H9 (cell line): Measurements from ENCODE around the gene STRADA. TPM values are rescaled to one million over a fixed set of nuclear protein-coding genes. Genes with fewer than 3 reads are reported as not detected.

Experiments
- DNase-seq: peaks from one replicate; pipeline ENCODE4 v3.0.0-alpha.2; 2017
- H2AFZ ChIP-seq: one replicate; pipeline ENCODE4 v1.6.1; 2013; ENCODE audit warnings: mild to moderate bottlenecking, low read length, control low read depth, moderate library complexity
- H2AK5ac ChIP-seq: 2 replicates; pipeline ENCODE4 v1.6.1; 2013; ENCODE audit warnings: low read length, control low read depth, mixed read lengths; ENCODE audit not compliant: insufficient read length
- H2BK120ac ChIP-seq: one replicate; pipeline ENCODE4 v1.6.1; 2013; ENCODE audit warnings: low read depth, mild to moderate bottlenecking, low read length, control low read depth, inconsistent platforms; ENCODE audit not compliant: poor library complexity, severe bottlenecking
- H2BK12ac ChIP-seq: 2 replicates; pipeline ENCODE4 v1.6.1; 2013; ENCODE audit warnings: low read length, control low read depth, mixed read lengths, low read depth; ENCODE audit not compliant: insufficient read length
- H2BK15ac ChIP-seq: 2 replicates; pipeline ENCODE4 v1.6.1; 2013; ENCODE audit warnings: low read depth, low read length, control low read depth
- H2BK20ac ChIP-seq: one replicate; pipeline ENCODE4 v1.6.1; 2013; ENCODE audit warnings: low read depth, mild to moderate bottlenecking, low read length, control low read depth, inconsistent platforms; ENCODE audit not compliant: poor library complexity, severe bottlenecking
- H2BK5ac ChIP-seq: 2 replicates; pipeline ENCODE4 v1.6.1; 2013; ENCODE audit warnings: low read length, control low read depth, mixed read lengths; ENCODE audit not compliant: insufficient read length
- H3K14ac ChIP-seq: 2 replicates; pipeline ENCODE4 v1.6.1; 2013; ENCODE audit warnings: low read length, control low read depth; ENCODE audit not compliant: insufficient read depth
- H3K18ac ChIP-seq: 2 replicates; pipeline ENCODE4 v1.6.1; 2013; ENCODE audit warnings: low read depth, mild to moderate bottlenecking, mixed read lengths, low read length, control low read depth; ENCODE audit not compliant: insufficient read length
- H3K23ac ChIP-seq: 2 replicates; pipeline ENCODE4 v1.6.1; 2013; ENCODE audit warnings: low read length, control low read depth, mixed read lengths, low read depth; ENCODE audit not compliant: insufficient read length
- H3K23me2 ChIP-seq: 2 replicates; pipeline ENCODE4 v1.6.1; 2013; ENCODE audit warnings: low read depth, mild to moderate bottlenecking, mixed read lengths, low read length, control low read depth; ENCODE audit not compliant: insufficient read length, poor library complexity, severe bottlenecking
- H3K27ac ChIP-seq: 2 replicates; pipeline ENCODE4 v1.5.1; 2013; ENCODE audit warnings: low read length, control low read depth, mixed read lengths, low read depth; ENCODE audit not compliant: insufficient read length
- H3K27me3 ChIP-seq: 2 replicates; pipeline ENCODE4 v1.6.1; 2013; ENCODE audit warnings: low read length, control low read depth, inconsistent platforms; ENCODE audit not compliant: insufficient read depth
- H3K4ac ChIP-seq: 2 replicates; pipeline ENCODE4 v1.6.1; 2013; ENCODE audit warnings: low read depth, mild to moderate bottlenecking, control low read depth, inconsistent platforms, low read length, moderate library complexity
- H3K4me1 ChIP-seq: 2 replicates; pipeline ENCODE4 v1.6.1; 2013; ENCODE audit warnings: low read length, control low read depth, inconsistent platforms; ENCODE audit not compliant: insufficient read depth
- H3K4me2 ChIP-seq: 2 replicates; pipeline ENCODE4 v1.6.1; 2013; ENCODE audit warnings: low read length, control low read depth, mixed read lengths; ENCODE audit not compliant: insufficient read length, insufficient read depth
- H3K56ac ChIP-seq: 2 replicates; pipeline ENCODE4 v1.6.1; 2013; ENCODE audit warnings: low read depth, mild to moderate bottlenecking, mixed read lengths, low read length, control low read depth; ENCODE audit not compliant: insufficient read length
- H3K79me1 ChIP-seq: 2 replicates; pipeline ENCODE4 v1.6.1; 2013; ENCODE audit warnings: low read depth, mild to moderate bottlenecking, moderate library complexity, low read length, control low read depth, inconsistent platforms; ENCODE audit not compliant: insufficient read depth, poor library complexity, severe bottlenecking
- H3K79me2 ChIP-seq: 2 replicates; pipeline ENCODE4 v1.6.1; 2013; ENCODE audit warnings: low read length, control low read depth, inconsistent platforms; ENCODE audit not compliant: insufficient read depth
- H3K9ac ChIP-seq: 2 replicates; pipeline ENCODE4 v1.6.1; 2013; ENCODE audit warnings: low read length, control low read depth, mixed read lengths; ENCODE audit not compliant: insufficient read length; ENCODE audit errors: extremely low read depth
- H3K9me3 ChIP-seq: one replicate; pipeline ENCODE4 v1.6.1; 2013; ENCODE audit warnings: low read depth, low read length, inconsistent platforms; ENCODE audit not compliant: control insufficient read depth
- H3T11ph ChIP-seq: one replicate; pipeline ENCODE4 v1.6.1; 2013; ENCODE audit warnings: mild to moderate bottlenecking, low read length, control low read depth, inconsistent platforms
- H4K20me1 ChIP-seq: one replicate; pipeline ENCODE4 v1.6.1; 2013; ENCODE audit not compliant: control insufficient read depth, insufficient read length, insufficient read depth
- H4K5ac ChIP-seq: 2 replicates; pipeline ENCODE4 v1.6.1; 2013; ENCODE audit warnings: low read depth, mild to moderate bottlenecking, mixed read lengths, low read length, control low read depth; ENCODE audit not compliant: insufficient read length
- H4K8ac ChIP-seq: replicated peaks from 2 replicates; pipeline ENCODE4 v1.6.1; 2013; ENCODE audit warnings: low read length, control low read depth, mixed read lengths, low read depth; ENCODE audit not compliant: insufficient read length
- H4K91ac ChIP-seq: 2 replicates; pipeline ENCODE4 v1.6.1; 2013; ENCODE audit warnings: low read depth, mild to moderate bottlenecking, moderate library complexity, mixed read lengths, low read length, control low read depth; ENCODE audit not compliant: insufficient read length
- H3K27ac Mint-ChIP-seq, 3 experiments: 2 replicates in 2 of 3; 3 replicates in 1 of 3; pipeline ENCODE4 v1.8.0; 2020 to 2021; ENCODE audit warnings: mixed read lengths in 3 of 3, mild to moderate bottlenecking in 1 of 3, moderate library complexity in 1 of 3
- H3K27me3 Mint-ChIP-seq: 2 replicates; pipeline ENCODE4 v1.8.0; 2021; ENCODE audit warnings: low read depth, mild to moderate bottlenecking, moderate library complexity, mixed read lengths
- H3K36me3 Mint-ChIP-seq, 3 experiments: 2 replicates in 2 of 3; 3 replicates in 1 of 3; pipeline ENCODE4 v1.8.0; 2020 to 2021; ENCODE audit warnings: low read depth in 3 of 3, mixed read lengths in 3 of 3; ENCODE audit not compliant: insufficient read depth in 1 of 3
- H3K4me1 Mint-ChIP-seq, 2 experiments: 2 replicates each; pipeline ENCODE4 v1.8.0; 2020; ENCODE audit warnings: mixed read lengths in 2 of 2
- H3K4me3 Mint-ChIP-seq, 2 experiments: 2 replicates in 1 of 2; 3 replicates in 1 of 2; pipeline ENCODE4 v1.8.0; 2020 to 2021; ENCODE audit warnings: mild to moderate bottlenecking in 2 of 2, mixed read lengths in 2 of 2, moderate library complexity in 1 of 2
- H3K9me3 Mint-ChIP-seq, 2 experiments: 2 replicates in 1 of 2; 3 replicates in 1 of 2; pipeline ENCODE4 v1.8.0; 2020; ENCODE audit warnings: mild to moderate bottlenecking in 2 of 2, mixed read lengths in 2 of 2, moderate library complexity in 1 of 2
- WGBS: extraction: QIAGEN DNeasy Blood & Tissue Kit; methylation state at CpG from one replicate; pipeline ENCODE4 v1.1.7; 2013; ENCODE audit warnings: missing lambda C conversion rate, low lambda C conversion rate, mixed read lengths; ENCODE audit not compliant: insufficient read length; ENCODE audit errors: extremely low coverage; 5-methylcytosine and 5-hydroxymethylcytosine counted together
- total RNA-seq: library from RNA; stranded (reverse); gene quantifications from 2 replicates; pipeline ENCODE4 v1.2.1, GENCODE V29; 2021
- TF ChIP-seq, protein P1 (sequence below): fragments of 200-600 bp; sonication (generic); conservative IDR thresholded peaks from 3 replicates; pipeline ENCODE4 v1.8.0; 2021; ENCODE audit warnings: antibody characterized with exemption, mild to moderate bottlenecking

STRADA gene
- total RNA-seq, 1 experiment from 2014 or later: 35.0 TPM

DNA sequence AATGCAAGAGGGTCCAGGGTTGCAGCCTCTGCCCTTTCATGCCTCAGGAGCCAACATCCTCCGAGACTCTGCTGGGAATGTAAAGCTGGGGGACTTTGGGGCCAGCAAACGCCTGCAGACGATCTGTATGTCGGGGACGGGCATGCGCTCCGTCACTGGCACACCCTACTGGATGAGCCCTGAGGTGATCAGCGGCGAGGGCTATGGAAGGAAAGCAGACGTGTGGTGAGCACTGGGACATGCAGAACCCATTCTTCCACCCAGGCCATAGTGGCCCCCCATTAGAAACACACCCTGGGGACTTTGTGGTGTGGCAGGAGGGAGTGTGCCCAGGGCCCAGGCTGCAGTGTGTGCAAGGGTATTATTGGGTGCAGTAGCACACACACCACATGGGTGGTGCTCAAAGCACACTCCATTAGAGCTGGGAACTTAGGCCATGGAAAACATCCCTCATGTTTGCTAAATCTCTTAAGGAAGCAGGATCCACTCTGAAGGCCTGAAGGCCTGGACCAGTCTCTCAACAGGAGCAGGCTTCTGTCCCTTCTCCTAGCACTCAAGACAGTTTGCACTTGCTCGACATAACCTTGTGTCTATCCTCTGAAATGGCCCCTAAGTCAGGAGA is 49.3 kb downstream of the STRADA start:
- Histone ChIP-seq H2AK5ac (no peak overlapping the region), H3K23ac (no peak overlapping the region), H3K9ac (no peak overlapping the region), H3K14ac (no peak overlapping the region), H3K4ac (no peak overlapping the region), H4K91ac (no peak overlapping the region), H2BK20ac (no peak overlapping the region), H2BK12ac (no peak overlapping the region), H4K8ac (no peak overlapping the region), H3K79me1 (no peaks in the 10 kb centered on the region), H3K56ac (no peak overlapping the region), H2AFZ (no peak overlapping the region), H2BK15ac (no peak overlapping the region), H2BK120ac (no peak overlapping the region), H3K27ac (no peak overlapping the region), H3K27me3 (no peaks in the 10 kb centered on the region), H3K18ac (no peak overlapping the region), H3K4me2 (no peak overlapping the region), H4K20me1 (no peaks in the 10 kb centered on the region), H3K23me2 (no peaks in the 10 kb centered on the region), H3T11ph (no peak overlapping the region), H2BK5ac (no peak overlapping the region), H3K4me1 (no peaks in the 10 kb centered on the region; the same call in 1 of the 2 replicates), H4K5ac (no peak overlapping the region), H3K9me3 (no peaks in the 10 kb centered on the region), H3K79me2 (no peaks in the 10 kb centered on the region)
- H3K27me3 Mint-ChIP-seq: no peaks in the 10 kb centered on the region
- H3K9me3 Mint-ChIP-seq: no peaks in the 10 kb centered on the region
- TF ChIP-seq, protein P1, sequence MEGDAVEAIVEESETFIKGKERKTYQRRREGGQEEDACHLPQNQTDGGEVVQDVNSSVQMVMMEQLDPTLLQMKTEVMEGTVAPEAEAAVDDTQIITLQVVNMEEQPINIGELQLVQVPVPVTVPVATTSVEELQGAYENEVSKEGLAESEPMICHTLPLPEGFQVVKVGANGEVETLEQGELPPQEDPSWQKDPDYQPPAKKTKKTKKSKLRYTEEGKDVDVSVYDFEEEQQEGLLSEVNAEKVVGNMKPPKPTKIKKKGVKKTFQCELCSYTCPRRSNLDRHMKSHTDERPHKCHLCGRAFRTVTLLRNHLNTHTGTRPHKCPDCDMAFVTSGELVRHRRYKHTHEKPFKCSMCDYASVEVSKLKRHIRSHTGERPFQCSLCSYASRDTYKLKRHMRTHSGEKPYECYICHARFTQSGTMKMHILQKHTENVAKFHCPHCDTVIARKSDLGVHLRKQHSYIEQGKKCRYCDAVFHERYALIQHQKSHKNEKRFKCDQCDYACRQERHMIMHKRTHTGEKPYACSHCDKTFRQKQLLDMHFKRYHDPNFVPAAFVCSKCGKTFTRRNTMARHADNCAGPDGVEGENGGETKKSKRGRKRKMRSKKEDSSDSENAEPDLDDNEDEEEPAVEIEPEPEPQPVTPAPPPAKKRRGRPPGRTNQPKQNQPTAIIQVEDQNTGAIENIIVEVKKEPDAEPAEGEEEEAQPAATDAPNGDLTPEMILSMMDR: no peak
- H3K4me1 Mint-ChIP-seq: peaks cover 13 to 22% of the 10 kb centered on the region in 2 experiments; a peak in 2 of 4 replicates
- H3K27ac Mint-ChIP-seq: 0 out of 7 replicates have a peak overlapping the region, but pooled peaks of 1 of the 3 experiments have one; percentile 57
- WGBS: no CpG with 5 or more reads among the region's 11 CpGs
- no peak for DNase-seq
- peaks cover 7 to 49% (median 30%) of the 10 kb centered on the region in 3 experiments for H3K36me3 Mint-ChIP-seq
- H3K4me3 Mint-ChIP-seq: no peak overlapping the region
